Astrocyte of the cerebellum (primary cell): Measurements from ENCODE around the gene STARD4.

Experiments
- DNase-seq: peaks from one replicate; pipeline ENCODE4 v3.0.0-alpha.2; 2011; ENCODE audit warnings: low read depth
- H3K4me3 ChIP-seq: 2 replicates; pipeline ENCODE4 v1.5.1; 2011; ENCODE audit warnings: mild to moderate bottlenecking, low read depth, low read length, moderate library complexity
- in situ Hi-C: cut with HindIII; loops from 2 replicates; pipeline ENCODE4 v1.10.0; 2017; ENCODE audit warnings: low sequenced_read_pairs
- TF ChIP-seq, protein P1 (sequence below): IDR thresholded peaks from 2 replicates; pipeline ENCODE4 v1.5.1; 2012; ENCODE audit warnings: low read length, low read depth, moderate library complexity, mild to moderate bottlenecking; ENCODE audit errors: missing control alignments

The STARD4 gene

DNA sequence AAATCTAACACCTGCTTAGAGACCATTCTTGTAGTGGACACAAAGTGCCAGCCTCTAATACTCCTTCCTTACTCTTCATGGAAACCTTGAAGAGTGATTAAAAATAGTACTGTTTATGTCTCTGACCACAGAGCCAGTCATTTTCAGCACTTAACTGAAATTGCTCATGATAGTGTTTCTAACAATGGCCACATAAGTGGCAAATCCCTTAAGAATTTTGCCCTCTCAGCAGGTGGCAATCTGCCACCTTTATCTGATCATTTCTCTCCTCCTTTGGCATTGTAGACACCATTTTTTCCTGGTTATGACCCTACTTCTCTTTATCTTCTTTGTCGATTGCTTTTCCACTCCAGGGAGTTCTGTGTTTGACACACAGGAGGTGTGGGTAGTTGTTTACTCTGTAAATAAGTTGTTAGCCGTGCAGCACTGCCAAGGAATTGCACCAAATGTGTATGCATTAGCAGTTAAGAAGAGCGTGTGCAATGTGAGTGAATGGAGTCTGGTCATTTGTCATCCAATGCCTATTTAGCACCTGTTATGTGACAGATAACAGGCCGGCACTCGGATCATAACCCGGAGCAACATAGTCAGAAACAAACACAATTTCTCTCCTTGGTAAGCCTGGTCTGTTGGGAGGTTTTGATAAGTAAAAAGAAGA lies 36.8 kb upstream of the STARD4 start:
- no peak for DNase-seq
- no peak overlapping the region for H3K4me3 ChIP-seq
- in situ Hi-C loops, result loop anchor here (25.0 kb wide), 1 partner anchor 613 kb away; no protein-coding TSS in a partner anchor
- TF ChIP-seq, protein P1, sequence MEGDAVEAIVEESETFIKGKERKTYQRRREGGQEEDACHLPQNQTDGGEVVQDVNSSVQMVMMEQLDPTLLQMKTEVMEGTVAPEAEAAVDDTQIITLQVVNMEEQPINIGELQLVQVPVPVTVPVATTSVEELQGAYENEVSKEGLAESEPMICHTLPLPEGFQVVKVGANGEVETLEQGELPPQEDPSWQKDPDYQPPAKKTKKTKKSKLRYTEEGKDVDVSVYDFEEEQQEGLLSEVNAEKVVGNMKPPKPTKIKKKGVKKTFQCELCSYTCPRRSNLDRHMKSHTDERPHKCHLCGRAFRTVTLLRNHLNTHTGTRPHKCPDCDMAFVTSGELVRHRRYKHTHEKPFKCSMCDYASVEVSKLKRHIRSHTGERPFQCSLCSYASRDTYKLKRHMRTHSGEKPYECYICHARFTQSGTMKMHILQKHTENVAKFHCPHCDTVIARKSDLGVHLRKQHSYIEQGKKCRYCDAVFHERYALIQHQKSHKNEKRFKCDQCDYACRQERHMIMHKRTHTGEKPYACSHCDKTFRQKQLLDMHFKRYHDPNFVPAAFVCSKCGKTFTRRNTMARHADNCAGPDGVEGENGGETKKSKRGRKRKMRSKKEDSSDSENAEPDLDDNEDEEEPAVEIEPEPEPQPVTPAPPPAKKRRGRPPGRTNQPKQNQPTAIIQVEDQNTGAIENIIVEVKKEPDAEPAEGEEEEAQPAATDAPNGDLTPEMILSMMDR, result no peak

DNA sequence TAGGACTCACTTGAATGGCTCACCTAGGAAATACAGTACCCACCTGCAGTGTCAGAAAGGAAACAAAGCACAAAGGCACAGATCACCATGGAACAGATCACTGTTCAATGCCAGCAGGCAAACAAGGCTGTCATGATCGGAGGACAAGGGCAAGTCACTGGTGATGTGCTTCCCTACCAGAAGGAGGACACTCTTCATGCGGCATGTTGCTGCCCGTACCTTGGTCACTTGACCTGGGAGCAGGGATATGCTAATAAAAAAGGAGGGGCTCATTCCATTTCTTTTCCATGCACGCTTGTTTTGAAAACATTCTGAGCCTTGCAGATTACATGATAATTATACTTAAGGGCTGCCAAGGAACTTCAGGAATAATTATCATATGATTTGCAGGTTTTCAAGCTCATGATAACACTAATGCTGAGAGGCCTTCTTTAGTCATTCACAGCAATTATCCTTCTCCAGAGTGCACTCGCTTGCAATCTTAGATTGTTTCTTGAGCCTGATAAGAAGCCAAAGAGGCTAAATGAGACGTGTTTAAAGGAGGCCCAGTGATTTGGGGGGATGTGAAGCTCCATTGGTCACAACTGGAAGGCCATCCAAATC lies 36.1 kb upstream of the STARD4 start:
- H3K4me3 ChIP-seq, result no peak overlapping the region
- in situ Hi-C loops, result loop anchor here (25.0 kb wide), 1 partner anchor 614 kb away; no protein-coding TSS in a partner anchor
- DNase-seq, result no peak
- TF ChIP-seq, protein P1, result no peak

DNA sequence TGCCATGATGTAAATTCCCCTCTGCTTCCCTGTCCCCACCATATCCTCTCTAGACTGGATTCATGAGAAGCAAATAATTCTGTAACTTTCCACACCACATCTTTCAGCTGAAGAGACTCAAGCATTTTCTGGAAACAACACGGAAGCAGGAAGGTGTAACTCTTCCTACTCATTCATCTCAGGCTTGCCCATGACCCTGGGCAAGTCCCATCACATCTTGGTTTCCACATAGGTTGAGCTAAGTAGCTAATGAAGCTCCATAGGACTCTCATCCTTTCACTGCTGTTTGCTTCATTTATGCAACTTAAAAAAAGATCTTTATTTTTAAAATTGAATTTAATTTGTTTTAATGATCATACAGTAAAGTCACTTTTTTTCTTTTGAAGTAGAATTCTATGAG lies 32.7 kb upstream of the STARD4 start:
- no peak overlapping the region for H3K4me3 ChIP-seq
- TF ChIP-seq, protein P1, result no peak
- in situ Hi-C loops, result loop anchor here (25.0 kb wide), 1 partner anchor 617 kb away; no protein-coding TSS in a partner anchor
- no peak for DNase-seq

DNA sequence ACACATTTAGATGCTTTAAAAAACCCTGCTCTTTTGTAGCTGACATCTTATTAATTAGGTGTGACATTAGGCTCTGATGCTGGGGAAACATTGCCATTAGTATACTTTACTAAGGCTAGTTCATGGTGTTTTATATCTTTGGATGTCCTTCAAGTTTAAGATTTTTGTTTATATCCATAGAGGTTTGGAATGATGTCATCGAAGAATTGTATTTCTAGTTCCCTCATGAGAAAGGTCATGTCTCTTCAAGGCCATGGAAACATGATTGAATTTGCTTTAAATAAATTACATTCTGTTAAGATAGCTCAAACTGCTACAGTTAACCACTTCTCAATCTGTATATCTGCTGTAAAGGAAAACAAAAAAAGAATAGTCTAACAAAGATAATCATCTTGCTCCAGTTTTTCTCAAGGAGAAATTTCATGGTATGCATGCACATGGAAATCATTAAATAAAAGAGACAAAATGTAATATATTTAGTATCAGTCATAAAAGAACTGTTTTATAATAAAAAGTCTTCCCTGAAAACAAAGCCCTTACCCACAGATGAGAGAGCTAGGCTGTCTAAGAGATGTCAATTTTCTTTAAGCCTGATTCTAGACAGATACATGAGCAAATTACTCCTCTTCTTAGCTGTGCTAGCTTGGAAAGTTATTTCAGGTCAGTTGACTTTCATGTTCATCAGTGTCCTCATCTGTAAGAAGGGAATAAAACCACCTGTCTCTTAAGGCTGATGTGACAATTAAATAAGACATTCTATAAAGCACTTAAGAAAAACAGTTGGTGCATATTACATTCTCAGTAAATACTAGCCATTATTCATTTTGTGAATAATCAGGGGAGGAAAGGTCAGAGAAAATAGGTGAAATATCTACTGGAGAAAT lies 25.0 kb upstream of the STARD4 start:
- no peak for DNase-seq
- in situ Hi-C loops, result loop anchor here (25.0 kb wide), 1 partner anchor 625 kb away; no protein-coding TSS in a partner anchor
- TF ChIP-seq, protein P1, result no peak
- no peak overlapping the region for H3K4me3 ChIP-seq

DNA sequence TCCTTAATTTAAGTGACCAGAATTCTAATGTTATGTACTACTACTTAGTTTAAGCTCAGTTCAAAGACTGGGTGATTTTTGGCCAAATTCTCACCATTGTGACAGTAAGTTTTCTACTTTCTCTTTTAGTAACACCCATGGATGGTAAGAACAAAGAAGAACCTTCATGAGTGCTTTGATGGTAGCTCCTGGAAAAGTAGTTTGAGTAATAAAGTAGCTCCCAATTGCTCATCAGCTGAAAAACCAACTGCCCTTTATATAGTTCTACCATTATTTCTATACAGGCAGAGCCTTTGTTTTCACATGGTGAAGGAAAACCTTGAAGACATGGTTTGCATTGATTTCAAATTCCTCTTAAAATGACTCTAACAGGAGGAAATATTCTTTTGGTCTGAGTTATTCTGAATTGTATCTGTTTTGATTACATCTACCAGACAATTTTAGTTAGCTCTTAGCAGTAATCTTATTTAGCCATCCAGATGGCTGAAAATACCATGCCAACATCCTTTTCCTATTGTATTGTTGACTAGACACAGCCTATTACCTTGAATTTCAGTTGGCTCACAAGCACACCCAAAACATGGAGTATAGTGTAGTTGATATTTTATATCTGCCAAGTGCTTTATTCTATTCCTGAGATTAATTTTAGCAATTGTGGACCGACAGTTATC lies 23.7 kb upstream of the STARD4 start:
- in situ Hi-C loops, result loop anchor here (25.0 kb wide), 1 partner anchor 626 kb away; no protein-coding TSS in a partner anchor
- no peak for DNase-seq
- no peak overlapping the region for H3K4me3 ChIP-seq
- TF ChIP-seq, protein P1, result no peak
